ENCODE measurements around the gene ROBO1.

The ROBO1 gene

DNA sequence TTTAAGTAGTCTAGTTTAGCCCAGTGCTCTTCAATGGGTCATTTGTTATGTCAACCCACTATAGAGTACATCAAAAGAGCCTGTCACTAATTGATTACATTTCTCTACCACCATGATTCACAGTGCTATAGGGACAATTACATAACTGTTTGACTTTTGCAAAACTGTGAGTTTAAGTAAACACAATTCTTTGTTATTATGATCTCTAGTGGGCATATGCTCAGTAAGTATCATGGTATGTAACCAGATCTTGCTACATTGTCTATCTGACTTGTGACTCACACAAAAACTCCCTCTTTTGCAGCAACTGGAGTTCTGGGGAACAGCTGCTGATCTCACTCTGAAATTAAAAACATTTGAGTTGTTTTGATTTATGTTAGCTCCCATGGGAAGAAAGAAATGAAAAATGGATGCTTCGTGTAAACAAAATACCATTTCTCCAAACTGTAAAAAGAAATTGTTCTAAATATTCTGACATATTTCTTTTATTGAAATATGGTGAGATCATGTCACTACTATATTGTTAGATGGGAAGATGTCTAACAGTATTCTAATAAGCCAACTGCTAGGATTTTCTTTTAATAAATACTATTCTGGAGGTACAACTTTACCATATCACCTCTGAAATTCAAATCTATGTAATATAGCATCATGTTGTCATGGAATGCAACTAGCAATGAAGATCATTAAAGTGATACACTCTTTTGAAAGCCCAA is 470.4 kb downstream of the ROBO1 start:
- peak; percentile 84 for DNase-seq

DNA sequence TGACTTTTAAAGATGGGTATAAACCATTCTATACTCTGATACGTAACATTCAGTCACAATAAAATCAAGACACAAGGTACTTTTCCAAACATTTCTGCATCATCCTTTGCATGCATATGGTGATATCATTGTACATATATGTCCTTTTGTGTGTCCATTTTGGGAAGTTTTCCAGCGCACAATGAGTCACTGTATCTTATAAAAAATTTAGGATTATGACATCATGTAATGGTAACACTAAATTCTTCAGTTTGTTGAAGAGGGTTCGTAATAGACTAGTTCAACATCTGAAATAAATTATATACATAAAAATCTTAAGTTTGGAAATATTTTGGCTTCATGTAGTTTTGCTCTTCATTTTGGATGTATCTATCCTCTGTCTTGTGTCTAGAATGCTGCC is 480.9 kb downstream of the ROBO1 start:
- no peak for DNase-seq

DNA sequence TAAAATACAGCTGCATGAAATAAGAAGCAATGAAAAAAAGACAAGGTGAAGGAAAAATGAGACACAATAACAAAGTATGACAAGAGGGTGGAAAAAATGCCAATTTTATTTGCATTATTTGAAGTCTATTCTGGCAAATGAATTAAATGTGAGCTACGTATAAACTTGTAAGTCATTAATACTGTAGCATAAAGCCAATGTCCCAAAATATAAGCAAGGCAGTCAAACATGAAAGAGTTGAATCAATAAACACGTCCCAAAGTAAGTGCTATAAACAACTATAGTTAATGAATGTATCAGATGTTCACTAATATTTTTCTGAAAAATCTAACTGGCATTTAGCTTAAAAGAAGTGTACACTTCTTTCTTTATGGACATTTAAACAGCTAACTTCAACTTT is 481.9 kb downstream of the ROBO1 start:
- no peak for DNase-seq

DNA sequence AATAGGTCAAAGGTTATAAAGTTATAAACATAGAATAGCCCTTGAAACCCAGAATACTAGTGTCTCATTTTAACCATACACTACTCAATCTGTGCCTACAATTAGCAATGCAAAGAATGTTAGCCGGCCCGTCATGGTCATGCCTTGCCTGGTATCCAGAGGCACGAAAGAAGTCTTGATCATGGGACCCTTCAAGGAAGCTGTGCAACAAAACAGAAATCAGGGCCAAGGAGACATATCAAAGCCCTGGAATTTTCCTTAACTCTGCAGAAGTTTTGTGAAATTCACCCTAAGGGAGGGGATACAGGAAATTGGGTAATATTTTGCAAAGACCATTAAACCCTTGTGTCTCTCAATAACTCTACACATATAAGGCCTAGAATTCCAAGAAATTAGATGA is 482.4 kb downstream of the ROBO1 start:
- no peak for DNase-seq

DNA sequence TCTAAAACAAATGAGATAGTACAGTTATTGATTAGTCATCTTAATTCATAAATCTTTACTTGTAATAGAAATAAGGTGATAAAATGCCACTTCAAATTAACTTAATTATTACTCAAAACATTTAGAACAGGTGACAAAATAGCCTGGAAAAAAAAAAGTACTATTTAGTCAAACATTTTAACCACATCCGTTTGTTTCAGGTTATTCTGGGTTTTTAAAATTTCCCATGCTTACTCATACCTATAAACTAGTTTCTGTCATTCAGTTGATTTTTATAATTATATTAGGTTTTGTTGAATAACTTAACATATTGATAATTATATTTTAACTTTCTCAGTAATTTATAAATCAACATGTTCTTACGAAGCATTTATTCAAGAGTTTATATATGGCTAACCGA is 483.0 kb downstream of the ROBO1 start:
- no peak for DNase-seq

DNA sequence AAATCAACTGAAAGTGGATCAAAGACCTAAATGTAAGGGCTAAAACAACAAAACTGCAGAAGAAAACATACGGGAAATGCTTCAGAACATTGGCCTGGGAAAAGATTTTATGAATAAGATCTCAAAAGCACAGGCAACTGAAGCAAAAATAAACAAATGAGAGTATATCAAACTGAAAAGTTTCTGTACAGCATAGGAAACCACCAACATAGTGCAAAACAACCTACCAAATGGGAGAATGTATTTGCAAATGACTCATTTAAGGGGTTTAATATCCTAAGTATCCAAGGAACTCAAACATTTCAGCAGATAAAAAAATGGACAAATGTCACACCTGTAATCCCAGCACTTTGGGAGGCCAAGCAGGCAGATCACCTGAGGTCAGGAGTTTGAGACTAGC is 489.1 kb downstream of the ROBO1 start:
- DNase-seq, result no peak

DNA sequence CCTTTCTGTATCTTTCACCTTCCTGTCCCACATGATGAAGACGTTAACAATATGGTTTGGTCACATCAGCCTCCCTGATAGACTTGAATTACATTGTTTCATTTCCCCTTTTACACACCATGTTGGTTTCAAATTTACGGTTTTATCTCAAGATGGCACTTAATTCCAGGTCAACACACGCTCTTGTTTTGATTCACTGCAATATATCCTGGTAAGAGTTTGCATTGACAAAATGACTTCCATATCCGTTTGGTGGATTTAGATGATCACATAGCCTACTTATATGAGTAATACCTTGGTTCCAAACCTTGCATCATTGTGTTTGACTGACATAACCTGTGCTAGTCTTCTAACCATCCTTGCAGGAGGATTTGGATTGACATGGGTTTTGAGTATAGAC is 499.4 kb downstream of the ROBO1 start:
- DNase-seq, result no peak

DNA sequence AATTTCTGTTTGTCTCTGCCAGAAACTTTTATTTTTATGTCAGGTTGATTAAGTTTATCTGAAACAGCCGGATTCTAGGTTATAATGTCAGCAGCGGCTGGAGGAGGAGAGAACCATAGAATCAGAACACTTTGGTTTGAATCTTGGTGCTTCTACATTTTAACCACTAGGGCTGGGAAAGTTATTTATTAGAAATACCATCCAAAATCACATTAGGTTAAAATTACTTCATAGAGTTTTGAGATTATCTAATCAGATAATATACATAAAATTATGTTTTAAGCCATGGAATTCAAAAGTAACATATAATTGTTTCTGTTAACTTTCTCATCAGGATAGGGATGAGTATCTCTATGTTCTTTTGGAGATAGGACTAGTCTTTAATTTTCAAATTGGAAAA is 502.9 kb downstream of the ROBO1 start:
- DNase-seq, result no peak

DNA sequence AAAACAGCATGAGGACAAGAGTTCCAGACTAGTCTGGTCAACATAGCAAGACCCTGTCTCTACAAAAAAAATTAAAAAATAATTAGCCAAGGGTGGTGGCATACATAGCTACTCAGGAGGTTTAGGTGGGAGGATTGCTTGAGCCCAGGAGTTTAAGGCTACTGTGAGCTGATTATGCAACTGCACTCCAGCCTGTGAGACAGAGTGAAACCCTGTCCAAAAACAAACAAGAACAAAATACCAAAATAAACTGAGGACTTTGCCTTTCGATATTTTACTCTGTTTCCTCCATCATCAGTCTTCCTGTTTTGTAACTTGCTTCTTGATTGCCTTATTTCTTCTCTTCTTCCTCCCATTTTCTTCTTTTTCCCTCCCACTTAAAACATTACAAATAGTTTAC is 504.4 kb downstream of the ROBO1 start:
- no peak for DNase-seq

DNA sequence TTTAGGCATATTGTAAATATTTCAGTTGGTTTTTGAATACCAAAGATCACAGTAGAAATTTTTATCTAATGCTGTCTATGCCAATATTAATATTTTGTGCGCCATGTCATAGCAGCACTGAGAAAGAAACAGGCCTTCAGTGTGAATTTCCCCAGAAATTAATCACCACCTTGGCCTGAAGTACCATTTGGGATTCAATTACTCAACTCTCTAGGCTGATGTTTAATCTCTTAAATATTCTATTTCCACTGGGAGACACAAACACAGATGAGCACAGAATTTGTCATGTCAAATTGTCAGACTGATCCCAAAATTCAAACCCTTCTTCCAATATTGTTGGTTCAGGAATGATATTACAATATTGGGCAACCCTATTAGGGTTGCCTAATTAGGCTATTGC is 509.3 kb downstream of the ROBO1 start:
- DNase-seq, result no peak

DNA sequence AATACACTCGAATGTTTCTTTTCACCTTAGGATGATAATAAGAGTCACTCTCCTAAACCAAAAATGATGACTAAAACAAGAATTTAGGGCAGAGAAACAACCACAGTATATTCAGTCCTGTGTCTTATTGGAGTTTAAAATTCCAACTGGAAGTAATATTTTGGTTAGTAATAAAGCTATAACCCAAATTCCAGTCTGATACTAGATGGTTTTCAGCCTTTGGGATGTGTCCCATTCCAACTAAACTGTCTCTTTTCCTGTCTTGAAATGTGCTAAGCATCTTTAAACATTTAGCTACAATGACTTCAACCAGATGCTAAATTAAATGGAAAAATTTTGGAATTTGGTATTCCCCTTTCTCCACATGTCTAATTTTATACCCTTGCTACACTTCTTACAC is 510.0 kb downstream of the ROBO1 start:
- no peak for DNase-seq

DNA sequence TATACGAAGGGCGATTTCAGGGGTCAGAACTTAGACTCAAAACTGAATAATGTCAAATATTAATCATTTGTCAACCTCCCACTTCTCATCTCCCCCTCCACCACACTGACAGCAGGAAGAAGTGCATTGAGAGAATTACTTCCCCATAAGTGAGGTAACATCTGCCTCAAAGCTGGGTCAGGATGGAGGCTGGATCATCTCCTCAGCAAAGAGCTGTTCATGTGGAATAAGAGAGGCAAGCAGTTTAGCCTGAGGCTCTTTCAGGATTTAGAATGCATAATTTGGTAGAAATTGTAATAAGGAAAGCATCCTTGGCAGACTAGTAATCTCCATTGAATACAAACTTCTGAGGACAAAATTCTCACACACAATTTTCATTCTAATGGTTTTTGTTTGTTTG is 512.1 kb downstream of the ROBO1 start:
- DNase-seq, result no peak

DNA sequence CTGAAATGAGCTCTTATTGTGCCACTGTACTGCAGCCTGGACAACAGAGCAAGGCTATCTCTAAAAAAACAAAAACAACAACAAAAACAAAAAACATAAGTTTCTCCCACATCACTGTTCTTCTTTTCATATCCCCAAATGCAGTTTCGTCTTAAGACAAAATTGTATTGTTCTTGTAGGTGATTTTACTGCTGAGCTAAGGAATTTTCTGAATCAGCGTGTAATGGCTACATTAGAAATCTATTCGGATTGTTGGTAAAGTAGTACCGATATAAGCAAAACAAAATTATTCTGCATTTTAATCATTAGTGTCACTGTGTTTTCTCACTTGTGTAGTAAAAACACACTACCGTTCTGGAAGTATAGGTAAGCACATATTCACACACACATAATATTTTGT is 512.5 kb downstream of the ROBO1 start:
- DNase-seq, result no peak

DNA sequence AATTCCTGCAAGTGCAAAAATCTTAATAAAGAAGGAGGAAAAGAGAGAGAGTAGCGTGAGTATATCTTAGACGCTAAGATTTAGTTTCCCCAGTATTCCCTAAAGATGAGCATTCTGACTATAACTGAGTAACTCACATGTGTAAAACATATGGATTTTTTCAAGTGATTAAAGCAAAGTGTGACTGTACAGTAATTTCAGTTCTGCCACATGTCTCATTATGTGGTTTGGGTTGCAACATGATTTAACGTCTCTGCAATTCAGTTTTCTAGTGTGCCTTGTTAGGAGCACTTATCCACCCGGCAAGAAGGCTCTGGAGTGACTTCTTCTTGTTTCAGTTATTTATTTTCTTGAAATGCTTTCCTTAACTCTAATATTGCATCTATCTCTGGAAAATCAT is 514.1 kb downstream of the ROBO1 start:
- DNase-seq, result no peak

DNA sequence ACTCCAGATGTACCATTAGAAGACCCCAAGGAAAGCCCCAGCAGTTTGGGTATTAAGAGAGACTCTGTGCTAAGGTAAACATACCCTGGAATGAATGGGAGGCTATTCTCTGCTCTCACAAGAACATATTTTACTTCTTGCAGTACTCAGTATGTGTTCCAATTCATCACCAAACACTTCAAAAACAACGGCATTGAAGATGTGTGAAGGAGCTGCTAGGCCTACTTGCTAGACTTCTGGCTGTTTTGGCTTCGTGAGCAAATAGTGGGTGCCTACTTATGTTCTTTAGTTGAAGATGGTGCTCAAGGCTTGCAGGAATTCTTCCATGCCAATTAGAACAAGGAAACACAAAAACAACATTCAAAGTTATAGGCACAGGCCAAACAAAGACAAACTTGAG is 514.5 kb downstream of the ROBO1 start:
- no peak for DNase-seq

DNA sequence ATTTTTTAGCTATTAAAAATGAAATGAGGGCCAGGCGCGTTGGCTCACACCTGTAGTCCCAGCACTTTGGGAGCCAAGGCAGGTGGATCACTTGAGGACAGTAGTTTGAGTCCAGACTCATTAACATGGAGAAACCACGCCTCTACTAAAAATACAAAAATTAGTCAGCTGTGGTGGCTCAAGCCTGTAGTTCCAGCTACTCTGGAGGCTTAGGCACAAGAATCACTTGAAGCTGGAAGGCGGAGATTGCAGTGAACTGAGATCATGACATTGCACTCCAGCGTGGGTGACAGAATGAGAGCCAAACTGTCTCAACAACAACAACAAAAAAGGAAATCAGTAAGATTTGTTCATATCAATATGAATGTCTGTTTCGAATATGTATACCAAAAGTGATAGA is 517.1 kb downstream of the ROBO1 start:
- no peak for DNase-seq

DNA sequence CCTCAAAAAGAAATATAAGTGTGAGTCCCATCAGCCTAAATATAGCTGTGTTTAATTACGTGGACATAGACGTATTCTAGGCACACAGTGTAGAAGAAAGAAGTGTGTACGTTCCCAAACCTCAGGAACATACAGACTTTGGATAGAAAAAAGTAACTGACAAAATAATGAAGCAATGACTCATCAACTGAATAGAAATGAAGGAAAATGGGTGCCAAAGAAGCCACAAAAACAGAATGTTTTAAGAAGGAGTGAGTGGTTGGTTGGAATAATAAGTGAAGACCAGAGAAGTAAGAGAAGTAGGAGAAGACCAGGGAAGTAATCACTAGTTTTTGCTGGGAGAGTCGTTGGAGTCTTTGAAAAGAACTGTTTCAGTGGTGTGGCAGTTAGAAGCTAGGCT is 518.1 kb downstream of the ROBO1 start:
- DNase-seq, result no peak

DNA sequence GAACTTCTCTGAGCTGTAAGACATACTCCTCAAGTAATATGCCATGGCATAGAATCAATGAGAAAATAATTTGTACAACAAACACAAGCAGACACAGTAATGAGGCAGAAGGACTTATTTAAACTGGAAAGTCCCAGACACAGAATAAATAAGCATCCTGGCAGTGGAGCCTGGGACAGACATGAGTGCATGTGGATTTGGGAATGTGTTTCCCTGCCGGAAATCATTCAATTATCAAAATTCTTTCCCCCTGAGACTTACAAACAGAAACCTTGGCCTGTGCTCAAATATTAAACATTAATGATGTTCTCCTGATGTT is 520.1 kb downstream of the ROBO1 start:
- DNase-seq, result peak; percentile 96

DNA sequence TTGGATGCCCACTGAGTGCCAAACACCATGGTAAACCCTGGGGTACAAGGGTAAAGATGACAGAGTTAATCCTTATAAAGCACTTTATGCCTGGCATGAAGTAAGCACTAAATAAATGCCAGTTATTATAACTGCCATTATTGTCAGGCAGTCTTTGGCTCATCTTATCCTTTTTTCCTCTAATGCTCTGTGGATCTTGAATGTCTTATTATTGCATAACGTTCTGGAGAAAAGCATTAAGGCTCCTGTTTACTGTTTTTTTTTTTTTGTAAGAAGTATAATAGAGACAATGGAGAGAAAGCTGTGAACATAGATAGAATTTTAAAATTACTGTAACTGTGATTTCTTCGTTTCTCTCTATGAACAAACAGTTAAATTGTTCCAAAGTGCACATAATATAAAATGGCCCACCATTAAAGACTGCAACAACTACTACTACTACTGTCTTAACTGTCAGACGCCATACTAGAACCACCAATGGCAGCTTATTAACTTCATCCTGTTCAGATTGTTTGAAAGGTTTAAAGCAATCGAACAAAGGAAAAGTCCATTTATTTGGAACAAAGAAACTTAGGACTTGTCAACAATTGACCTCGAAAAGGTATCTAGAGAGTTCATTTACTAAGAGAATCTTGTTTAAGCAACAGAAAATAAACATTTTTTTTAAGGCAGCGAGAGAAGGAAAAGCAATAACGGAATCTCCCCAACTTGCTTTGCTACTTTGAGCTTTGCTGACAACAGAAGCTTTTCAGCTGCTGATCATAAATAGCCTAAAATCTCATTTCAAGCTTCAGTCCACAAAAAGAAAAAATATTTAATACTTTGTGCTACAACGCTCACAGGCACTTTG is 520.7 kb downstream of the ROBO1 start:
- DNase-seq, result no peak

DNA sequence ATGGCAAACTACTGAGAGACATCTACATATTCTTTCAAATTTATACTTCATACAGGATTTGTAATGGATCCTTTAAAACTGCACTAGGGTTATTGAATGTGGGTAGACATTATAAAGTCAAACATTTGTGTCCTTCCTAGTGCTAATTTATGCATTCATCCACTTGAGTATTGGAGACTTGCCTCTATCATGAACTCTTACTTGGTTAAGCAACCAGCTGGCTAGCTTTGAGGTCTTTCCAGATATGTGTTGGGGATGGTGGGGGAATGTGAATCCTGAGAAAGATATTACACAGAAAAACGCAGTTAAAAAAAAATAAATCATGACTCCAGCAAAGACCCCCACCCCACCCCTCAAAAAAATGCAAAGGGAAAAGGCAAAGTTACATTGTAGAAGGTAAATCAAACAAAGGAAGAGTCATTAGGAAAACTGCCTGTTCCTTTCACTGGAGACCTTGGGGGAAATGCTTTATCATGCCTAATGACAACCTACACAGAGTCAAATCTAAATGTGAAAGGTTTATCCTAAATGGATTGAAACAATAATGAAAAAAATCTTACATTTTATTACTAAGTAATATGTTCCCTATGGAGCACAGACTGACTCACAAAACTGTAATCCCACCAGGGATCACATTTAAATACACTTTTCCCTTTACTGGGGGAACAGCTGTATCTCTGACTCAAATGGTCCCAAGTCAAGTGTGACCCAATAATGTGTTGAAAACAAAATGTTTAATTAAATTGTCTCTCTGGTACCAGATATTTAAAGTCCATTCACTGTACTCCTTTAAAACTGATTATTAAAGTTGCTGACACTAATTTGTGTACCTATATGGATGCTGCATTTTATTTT is 522.3 kb downstream of the ROBO1 start:
- peak; percentile 67 for DNase-seq

DNA sequence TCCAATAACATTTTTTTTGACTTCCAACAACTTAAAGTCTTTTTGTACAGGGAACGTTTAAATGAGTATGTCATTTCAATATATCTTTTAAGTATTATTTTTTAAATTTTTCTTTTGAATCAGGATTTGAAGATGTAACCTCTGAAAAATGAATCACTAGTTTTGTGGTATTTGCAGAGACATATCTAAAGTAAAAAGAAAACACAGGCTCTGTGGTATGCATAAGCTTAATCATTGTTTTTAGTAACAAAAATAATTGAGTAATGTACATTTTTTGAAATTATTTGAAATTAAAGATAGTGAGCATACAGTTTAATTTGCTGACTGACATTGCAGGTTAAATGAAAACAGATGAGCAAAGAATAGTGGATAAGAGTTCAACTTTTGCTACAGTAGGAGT is 531.3 kb downstream of the ROBO1 start:
- DNase-seq, result no peak

DNA sequence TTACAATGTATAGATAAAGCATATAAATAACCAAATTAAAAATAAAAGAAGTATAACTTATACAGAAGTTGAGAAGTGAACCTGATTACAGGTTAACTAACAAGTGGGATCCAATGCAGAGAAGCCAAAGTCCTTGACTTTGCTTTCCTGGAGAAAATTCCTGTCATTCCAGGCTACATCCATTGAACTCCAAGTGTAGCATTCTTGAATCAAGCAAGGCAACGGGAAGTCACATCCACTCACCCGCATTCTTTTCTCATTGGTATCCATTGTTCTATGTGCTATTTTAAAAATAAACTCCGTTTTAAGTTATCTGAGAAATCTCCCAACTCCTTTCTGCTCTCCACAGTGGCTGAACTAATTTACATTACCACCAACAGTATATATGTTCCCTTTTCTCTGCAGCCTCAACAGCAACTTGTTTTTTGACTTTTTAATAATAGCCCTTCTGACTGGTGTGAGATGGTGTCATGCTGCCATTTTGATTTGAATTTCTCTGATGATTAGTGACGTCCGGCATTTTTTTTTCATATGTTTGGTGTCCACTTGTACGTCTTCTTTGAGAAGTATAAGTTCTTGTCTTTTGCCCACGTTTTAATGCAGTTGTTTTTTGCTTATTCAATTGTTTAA is 534.3 kb downstream of the ROBO1 start:
- no peak for DNase-seq

DNA sequence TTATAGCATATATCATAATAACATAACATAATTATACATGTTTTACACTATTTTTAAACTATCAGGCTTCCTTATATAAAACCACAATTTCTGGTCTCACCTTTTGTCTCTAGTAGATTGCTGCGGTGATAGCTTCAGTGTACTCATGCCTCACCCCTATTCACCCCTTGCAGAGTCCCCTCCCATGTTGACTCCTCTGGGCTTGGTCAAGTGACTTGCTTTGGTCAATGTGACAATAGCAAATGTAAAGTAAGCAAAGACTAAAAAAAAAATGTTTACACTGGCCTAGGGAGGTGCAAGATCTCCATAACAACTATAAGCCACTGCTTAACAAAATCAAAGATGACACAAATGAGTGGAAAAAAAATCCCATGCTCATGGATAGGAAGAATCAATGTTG is 537.5 kb downstream of the ROBO1 start:
- no peak for DNase-seq

Data from NCI-H446 treated with DMSO at 0.1 percent for 48 hours (cell line).